Right hindlimb (tissue), 1 donor: ENCODE measurements around the gene C1orf56.

Experiments used
- DNase-seq: peaks from one replicate; pipeline ENCODE4 v3.0.0-alpha.2; 2018

The C1orf56 gene

GRCh38 chr1:151026460-151026859 is 21.1 kb upstream of the C1orf56 start:
- DNase-seq: no peak

- no peak for DNase-seq
Observed at GRCh38 chr1:151032164-151032563, 15.4 kb upstream of the C1orf56 start.

- no peak for DNase-seq
Observed at GRCh38 chr1:151035167-151035566, 12.4 kb upstream of the C1orf56 start.

- no peak for DNase-seq
Observed at GRCh38 chr1:151036356-151036755, 11.2 kb upstream of the C1orf56 start, which contains the start of gene BNIPL. Gene BNIPL (plus strand): TSS chr1:151036586. CDS start chr1:151036726, 140 bp downstream.

- no peak for DNase-seq
Observed at GRCh38 chr1:151037032-151037431, 10.5 kb upstream of the C1orf56 start.

- no peak for DNase-seq
Observed at GRCh38 chr1:151039521-151039920, 8.0 kb upstream of the C1orf56 start.

- DNase-seq: no peak
Observed at GRCh38 chr1:151043163-151043562, 4.4 kb upstream of the C1orf56 start.

- DNase-seq: peak; percentile 83
Observed at GRCh38 chr1:151047925-151048644, 534 bp downstream of the C1orf56 start.

GRCh38 chr1:151048645-151049032 is 1.1 kb downstream of the C1orf56 start:
- no peak for DNase-seq

GRCh38 chr1:151049458-151049857 is 1.9 kb downstream of the C1orf56 start:
- no peak for DNase-seq

GRCh38 chr1:151050051-151050688 is 2.6 kb downstream of the C1orf56 start:
- DNase-seq: no peak

GRCh38 chr1:151051356-151052009 is 3.9 kb downstream of the C1orf56 start:
- DNase-seq: no peak

- DNase-seq: no peak
Observed at GRCh38 chr1:151054971-151055547, 7.5 kb downstream of the C1orf56 start.

GRCh38 chr1:151055581-151055980 is 8.0 kb downstream of the C1orf56 start:
- DNase-seq: no peak

GRCh38 chr1:151056149-151056548 is 8.6 kb downstream of the C1orf56 start:
- DNase-seq: no peak

- peak; percentile 79 for DNase-seq
Observed at GRCh38 chr1:151058692-151059091, 11.1 kb downstream of the C1orf56 start.

GRCh38 chr1:151059109-151060006 is 11.8 kb downstream of the C1orf56 start, which contains the start of gene CDC42SE1:
Gene CDC42SE1 (minus strand): TSS chr1:151059622. CDS start chr1:151055730, 3,892 bp downstream.
- DNase-seq: peak; percentile 92

GRCh38 chr1:151060007-151060656 is 12.6 kb downstream of the C1orf56 start, which contains the start of gene MLLT11:
Gene MLLT11 (plus strand): TSS chr1:151060397. CDS start chr1:151067225, 6,828 bp downstream.
- DNase-seq: peak; percentile 88

GRCh38 chr1:151060657-151061421 is 13.3 kb downstream of the C1orf56 start:
- DNase-seq: peak; percentile 33

- no peak for DNase-seq
Observed at GRCh38 chr1:151061704-151062103, 14.2 kb downstream of the C1orf56 start.
